H1 (cell line): Measurements from ENCODE around the gene CDNF. TPM values are rescaled to one million over a fixed set of nuclear protein-coding genes. Genes with fewer than 3 reads are reported as not detected.

Source experiments
- CTCF ChIA-PET: fragments of 300-600 bp; sonication (Branson Sonifier 250); formaldehyde crosslinking; loops from one replicate; lab custom pipeline; 2021; ENCODE audit not compliant: partially characterized antibody; lab: Charles Lee
- POLR2A ChIA-PET: fragments of 300-600 bp; sonication (Branson Sonifier 250); formaldehyde crosslinking; loops from one replicate; lab custom pipeline; 2021; ENCODE audit warnings: inconsistent platforms; ENCODE audit not compliant: partially characterized antibody; lab: Charles Lee
- DNase-seq, 2 experiments: peaks; one replicate each; pipeline versions ENCODE4 v3.0.0 to v3.0.0-alpha.2; 2010 to 2022; ENCODE audit warnings: low spot score in 2 of 2, low read depth in 1 of 2, mixed read lengths in 1 of 2
- FAIRE-seq: peaks from 2 replicates; lab custom pipeline; 2011; peaks lifted over from hg19 to GRCh38; lab: Jason Lieb, UNC
- H2AFZ ChIP-seq: 2 replicates; pipeline ENCODE4 v1.8.1; 2012; ENCODE audit warnings: low read length, inconsistent platforms
- H2AK5ac ChIP-seq: 2 replicates; pipeline ENCODE4 v1.6.1; 2013; ENCODE audit warnings: low read depth, low read length
- H2BK120ac ChIP-seq: replicated peaks from 2 replicates; pipeline ENCODE3; 2013; ENCODE audit warnings: low read depth, low read length, inconsistent platforms
- H2BK12ac ChIP-seq: 2 replicates; pipeline ENCODE4 v1.6.1; 2013; ENCODE audit warnings: low read depth, low read length
- H2BK15ac ChIP-seq: 2 replicates; pipeline ENCODE4 v1.6.1; 2013; ENCODE audit warnings: low read length
- H2BK20ac ChIP-seq: 2 replicates; pipeline ENCODE4 v1.6.1; 2013; ENCODE audit warnings: low read length
- H2BK5ac ChIP-seq: 2 replicates; pipeline ENCODE4 v1.6.1; 2013; ENCODE audit warnings: low read depth, low read length
- H3K14ac ChIP-seq: 2 replicates; pipeline ENCODE4 v1.6.1; 2013; ENCODE audit warnings: inconsistent platforms; ENCODE audit not compliant: insufficient read length
- H3K18ac ChIP-seq: 2 replicates; pipeline ENCODE4 v1.6.1; 2013; ENCODE audit warnings: low read length; ENCODE audit errors: extremely low read depth
- H3K23ac ChIP-seq: 2 replicates; pipeline ENCODE4 v1.6.1; 2013; ENCODE audit warnings: inconsistent platforms; ENCODE audit not compliant: insufficient read length
- H3K23me2 ChIP-seq: 2 replicates; pipeline ENCODE4 v1.6.1; 2013; ENCODE audit warnings: low read depth, low read length
- H3K27ac ChIP-seq: 2 replicates; pipeline ENCODE4 v1.6.1; 2011; ENCODE audit warnings: low read depth, low read length, inconsistent platforms
- H3K27me3 ChIP-seq, 4 experiments: replicated peaks in 1 of 4; 1 replicate in 1 of 4; 2 replicates in 3 of 4; pipeline versions ENCODE4 v1.6.1 to v1.8.1; 2011 to 2013; ENCODE audit warnings: low read length in 3 of 4, mild to moderate bottlenecking in 3 of 4, inconsistent platforms in 2 of 4, mixed read lengths in 2 of 4, moderate library complexity in 1 of 4; ENCODE audit not compliant: control insufficient read depth in 3 of 4, insufficient read depth in 3 of 4; ENCODE audit errors: extremely low read depth in 1 of 4
- H3K36me3 ChIP-seq, 4 experiments: 2 replicates each; pipeline versions ENCODE4 v1.6.1 to v1.8.1; 2011 to 2013; ENCODE audit warnings: mild to moderate bottlenecking in 4 of 4, low read length in 3 of 4, moderate library complexity in 2 of 4, control low read depth in 1 of 4, inconsistent platforms in 1 of 4; ENCODE audit not compliant: insufficient read depth in 4 of 4, control insufficient read depth in 2 of 4
- H3K4ac ChIP-seq: replicated peaks from 2 replicates; pipeline ENCODE3; 2013; ENCODE audit warnings: low read length, low read depth, mixed read lengths, inconsistent platforms; ENCODE audit not compliant: insufficient read length
- H3K4me1 ChIP-seq, 4 experiments: replicated peaks in 1 of 4; 1 replicate in 1 of 4; 2 replicates in 3 of 4; pipeline versions ENCODE4 v1.6.1 to v1.8.1; 2011 to 2013; ENCODE audit warnings: low read length in 3 of 4, inconsistent platforms in 2 of 4, mixed read lengths in 1 of 4; ENCODE audit not compliant: insufficient read depth in 4 of 4, control insufficient read depth in 3 of 4
- H3K4me2 ChIP-seq, 2 experiments: 2 replicates each; pipeline versions ENCODE4 v1.6.1 to v1.8.1; 2011 to 2013; ENCODE audit warnings: low read depth in 2 of 2, low read length in 2 of 2, control low read depth in 1 of 2, inconsistent platforms in 1 of 2, mild to moderate bottlenecking in 1 of 2; ENCODE audit not compliant: insufficient read depth in 1 of 2
- H3K4me3 ChIP-seq, 4 experiments: fragments of 200-600, 300-600 bp in 1 of 4; sonication (generic), shearing (Covaris generic), sonication (Bioruptor Twin) in 1 of 4; 2 replicates each; pipeline versions ENCODE4 v1.5.1 to v1.8.1; 2011 to 2016; ENCODE audit warnings: low read length in 4 of 4, low read depth in 3 of 4, control low read depth in 2 of 4, inconsistent platforms in 2 of 4, mild to moderate bottlenecking in 2 of 4, mixed read lengths in 1 of 4, moderate library complexity in 1 of 4; ENCODE audit not compliant: insufficient read depth in 2 of 4; ENCODE audit errors: extremely low read depth in 1 of 4
- H3K56ac ChIP-seq: replicated peaks from 2 replicates; pipeline ENCODE3; 2013; ENCODE audit warnings: low read depth, mild to moderate bottlenecking, mixed read lengths, low read length, inconsistent platforms; ENCODE audit not compliant: insufficient read length
- H3K79me1 ChIP-seq: 2 replicates; pipeline ENCODE4 v1.6.1; 2013; ENCODE audit warnings: low read depth, low read length, control low read depth
- H3K79me2 ChIP-seq, 2 experiments: 2 replicates each; pipeline versions ENCODE4 v1.6.1 to v1.8.1; 2012 to 2013; ENCODE audit warnings: low read length in 2 of 2, mild to moderate bottlenecking in 2 of 2, inconsistent platforms in 1 of 2; ENCODE audit not compliant: insufficient read depth in 2 of 2, control insufficient read depth in 1 of 2
- H3K9ac ChIP-seq, 4 experiments: replicated peaks in 1 of 4; 1 replicate in 1 of 4; 2 replicates in 3 of 4; pipeline versions ENCODE4 v1.6.1 to v1.8.1; 2011 to 2013; ENCODE audit warnings: low read depth in 3 of 4, low read length in 3 of 4, control low read depth in 2 of 4, mild to moderate bottlenecking in 2 of 4, moderate library complexity in 2 of 4, inconsistent platforms in 1 of 4; ENCODE audit errors: extremely low read depth in 1 of 4
- H3K9me3 ChIP-seq, 2 experiments: 2 replicates each; pipeline versions ENCODE4 v1.6.1 to v1.8.1; 2012 to 2013; ENCODE audit warnings: mild to moderate bottlenecking in 2 of 2, moderate library complexity in 2 of 2, control low read depth in 1 of 2, inconsistent platforms in 1 of 2, low read depth in 1 of 2, low read length in 1 of 2, mixed read lengths in 1 of 2; ENCODE audit not compliant: insufficient read depth in 2 of 2
- H4K20me1 ChIP-seq, 2 experiments: replicated peaks in 1 of 2; 2 replicates each; pipeline versions ENCODE3 to v1.8.1; 2011 to 2013; ENCODE audit warnings: inconsistent platforms in 2 of 2, low read length in 2 of 2, mild to moderate bottlenecking in 1 of 2; ENCODE audit not compliant: insufficient read depth in 2 of 2, control insufficient read depth in 1 of 2
- H4K5ac ChIP-seq: 2 replicates; pipeline ENCODE4 v1.6.1; 2013; ENCODE audit warnings: low read length, low read depth, mixed read lengths, inconsistent platforms; ENCODE audit not compliant: insufficient read length
- H4K8ac ChIP-seq: 2 replicates; pipeline ENCODE4 v1.8.0; 2013; ENCODE audit warnings: mild to moderate bottlenecking, moderate library complexity, low read length, inconsistent platforms; ENCODE audit not compliant: insufficient read depth; ENCODE audit errors: extremely low read depth
- H4K91ac ChIP-seq: replicated peaks from 2 replicates; pipeline ENCODE3; 2013; ENCODE audit warnings: low read length, mixed read lengths, inconsistent platforms; ENCODE audit not compliant: insufficient read length
- ASH2L ChIP-seq: fragments of 200-600, 300-600 bp; sonication (generic); IDR thresholded peaks from one replicate; pipeline ENCODE4 v1.7.1; 2017; ENCODE audit warnings: low read length
- CBX8 ChIP-seq: fragments of 300-800, 300-1000 bp; sonication (generic); IDR thresholded peaks from 2 replicates; pipeline ENCODE4 v1.7.1; 2016; ENCODE audit warnings: low read depth, low read length, borderline replicate concordance
- EGR1 ChIP-seq: IDR thresholded peaks from 2 replicates; pipeline ENCODE4 v1.6.1; 2011; ENCODE audit warnings: low read depth, low read length, borderline replicate concordance
- GTF2F1 ChIP-seq: IDR thresholded peaks from 2 replicates; pipeline ENCODE4 v1.6.1; 2012; ENCODE audit warnings: low read depth, low read length, improper control_type of control experiment, borderline replicate concordance
- HDAC2 ChIP-seq, 2 experiments: fragments of 300-600 bp in 1 of 2; sonication (generic) in 1 of 2; IDR thresholded peaks; 2 replicates each; pipeline ENCODE4 v1.6.1; 2011 to 2012; ENCODE audit warnings: low read depth in 2 of 2, low read length in 2 of 2, mild to moderate bottlenecking in 2 of 2, moderate library complexity in 2 of 2, borderline replicate concordance in 1 of 2, inconsistent platforms in 1 of 2
- HDAC6 ChIP-seq: IDR thresholded peaks from one replicate; pipeline ENCODE4 v1.7.1; 2012; ENCODE audit warnings: low read depth, mild to moderate bottlenecking, inconsistent platforms, low read length, moderate library complexity
- MAX ChIP-seq: IDR thresholded peaks from 2 replicates; pipeline ENCODE4 v1.6.1; 2012; ENCODE audit warnings: inconsistent platforms
- SIX5 ChIP-seq: IDR thresholded peaks from 2 replicates; pipeline ENCODE4 v1.6.1; 2011; ENCODE audit warnings: mild to moderate bottlenecking, low read depth, low read length
- SP4 ChIP-seq: IDR thresholded peaks from 2 replicates; pipeline ENCODE4 v1.6.1; 2012; ENCODE audit warnings: low read length, inconsistent platforms
- WGBS, 2 experiments: shearing (Covaris generic) in 1 of 2; methylation state at CpG; one replicate each; pipeline versions ENCODE4 v1.1.6 to v1.1.7; 2013 to 2015; ENCODE audit warnings: low lambda C conversion rate in 2 of 2, mixed read lengths in 2 of 2, inconsistent platforms in 1 of 2, low coverage in 1 of 2, missing lambda C conversion rate in 1 of 2; ENCODE audit not compliant: insufficient replicate concordance in 2 of 2, insufficient coverage in 1 of 2, insufficient read length in 1 of 2; ENCODE audit errors: extremely low coverage in 1 of 2, missing lambda C conversion rate in 1 of 2; 5-methylcytosine and 5-hydroxymethylcytosine counted together
- polyA plus RNA-seq, 7 experiments: library from polyadenylated mRNA; depleted of rRNA in 3 of 7; stranded (reverse) in 5 of 7; unstranded in 2 of 7; fragments of >200 nt in 5 of 7; fragments of 200-250 nt in 2 of 7; gene quantifications; 1 replicate in 5 of 7; 2 replicates in 1 of 7; 4 replicates in 1 of 7; pipeline versions ENCODE4 v1.2.1 to v1.2.3, GENCODE V29; 2011 to 2013; ENCODE audit warnings: missing spikeins in 2 of 7, mixed read lengths in 2 of 7
- total RNA-seq: library from RNA; stranded (reverse); fragmentation: NEBNext Ultra II Directional; extraction: Animal tissue kit (Norgen Biotek cat#: 25700); gene quantifications from 2 replicates; pipeline ENCODE4 v1.2.1, GENCODE V29; 2021

Gene CDNF
- total and polyA plus RNA-seq, 2 of the 8 experiments (the other 6 are each of a cell fraction or from before 2014, with no cell fraction given) = 0.32 to 0.67 TPM

- H3K4me1 ChIP-seq = no peaks in the 10 kb centered on the region
- H2BK15ac ChIP-seq = no peak overlapping the region
- H2BK120ac ChIP-seq = no peak overlapping the region
- H2BK20ac ChIP-seq = no peak overlapping the region
- H3K36me3 ChIP-seq = no peaks in the 10 kb centered on the region
- no peak overlapping the region for H3K14ac ChIP-seq
- H4K20me1 ChIP-seq = no peaks in the 10 kb centered on the region
- H3K23me2 ChIP-seq = no peaks in the 10 kb centered on the region
- H3K4ac ChIP-seq = no peak overlapping the region
- H2AK5ac ChIP-seq = no peak overlapping the region
- H3K23ac ChIP-seq = no peak overlapping the region
- H3K4me2 ChIP-seq = no peak overlapping the region
- no peak overlapping the region for H2BK5ac ChIP-seq
- H3K18ac ChIP-seq = no peak overlapping the region
- ChIA-PET POLR2A (no interaction called here), CTCF (interaction anchor here (1.6 kb wide), 1 partner anchor 49 kb away, joined by 4 read pairs; no protein-coding TSS in a partner anchor)
- no peak for FAIRE-seq
- H2BK12ac ChIP-seq = no peak overlapping the region
- H4K8ac ChIP-seq = peak overlapping the region; percentile 65; the same call in 1 of the 2 replicates
- no peak overlapping the region for H4K5ac ChIP-seq
- WGBS, 2 experiments = 97% methylated on average over 22 of the region's 22 CpGs; no CpG with 5 or more reads in 1 of the 2 experiments
- H4K91ac ChIP-seq = no peak overlapping the region
- H3K27ac ChIP-seq = no peak overlapping the region
- DNase-seq = no peak
- no peak overlapping the region for H3K9ac ChIP-seq
- H2AFZ ChIP-seq = peak overlapping the region; percentile 76; the same call in 1 of the 2 replicates
- no peak overlapping the region for H3K4me3 ChIP-seq
- H3K27me3 ChIP-seq = no peaks in the 10 kb centered on the region
- H3K56ac ChIP-seq = no peak overlapping the region
- no peaks in the 10 kb centered on the region for H3K9me3 ChIP-seq
- no peaks in the 10 kb centered on the region for H3K79me2 ChIP-seq
- no peaks in the 10 kb centered on the region for H3K79me1 ChIP-seq
- TF ChIP-seq ASH2L = no peak
- no peak for TF ChIP-seq GTF2F1
- no peak for TF ChIP-seq HDAC2 (IDR thresholded peaks at IDR 0.05; ENCODE audit: borderline replicate concordance in 1 of 2, low read depth in 2 of 2, low read length in 2 of 2)
- no peak for TF ChIP-seq EGR1
- TF ChIP-seq CBX8 = no peak
- TF ChIP-seq SIX5 = no peak
- TF ChIP-seq SP4 = no peak
- TF ChIP-seq HDAC6 = no peak
- TF ChIP-seq MAX = no peak
Observed at GRCh38 chr10:14774214-14774580, 63.6 kb downstream of the CDNF start.
